Lower leg skin (tissue), 3 donors: ENCODE data around the gene NUDT22.

Source experiments
- POLR2A ChIP-seq, 2 donors: fragments of 450-650 bp; IDR thresholded peaks; one replicate each; pipeline ENCODE4 v1.6.1; 2016 to 2017; ENCODE audit warnings: antibody characterized with exemption in 2 of 2, mild to moderate bottlenecking in 1 of 2, moderate library complexity in 1 of 2
- TF ChIP-seq, protein P1 (sequence below), 3 donors: fragments of 450-650 bp; IDR thresholded peaks; one replicate each; pipeline ENCODE4 v1.5.1; 2016; ENCODE audit warnings: antibody characterized with exemption in 3 of 3, mild to moderate bottlenecking in 3 of 3, moderate library complexity in 2 of 3

DNA sequence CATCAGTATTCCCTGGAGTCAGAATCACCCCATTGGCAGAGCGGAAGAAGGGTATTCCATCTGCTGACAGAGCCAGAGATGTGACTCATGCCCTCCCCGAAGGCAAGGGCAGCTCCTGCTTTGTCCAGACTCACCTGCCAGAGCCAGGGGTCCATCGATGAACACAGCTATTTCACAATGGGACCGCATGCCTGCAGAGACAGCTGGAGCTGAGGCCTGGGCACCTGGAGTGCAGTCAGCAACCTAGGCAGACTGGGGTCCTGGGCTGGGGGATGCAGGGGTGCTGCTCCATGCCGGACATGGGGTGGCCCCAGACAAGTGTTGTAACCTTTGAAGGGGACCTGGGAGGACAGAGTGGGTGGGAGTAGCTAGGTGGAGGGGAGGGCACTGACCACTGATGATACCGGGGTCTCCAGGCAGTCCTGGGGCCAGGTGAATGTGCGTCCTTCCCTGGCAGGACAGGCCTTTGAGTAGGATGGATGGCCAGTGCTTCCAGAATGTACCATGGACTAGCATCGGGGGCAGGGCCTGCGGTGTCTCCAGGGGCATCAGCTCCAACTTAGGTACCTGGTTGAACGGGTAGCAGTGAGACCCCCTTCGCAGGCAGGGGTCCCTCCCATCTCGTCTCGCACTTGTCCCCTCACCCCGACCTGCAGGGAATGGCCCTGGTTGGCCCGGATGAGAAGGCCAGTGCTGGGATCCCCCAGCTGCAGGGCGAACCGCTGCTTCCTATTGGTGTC is 1.8 kb upstream of the NUDT22 start:
- TF ChIP-seq POLR2A (IDR thresholded peaks at IDR 0.05) = no peak
- TF ChIP-seq, protein P1, sequence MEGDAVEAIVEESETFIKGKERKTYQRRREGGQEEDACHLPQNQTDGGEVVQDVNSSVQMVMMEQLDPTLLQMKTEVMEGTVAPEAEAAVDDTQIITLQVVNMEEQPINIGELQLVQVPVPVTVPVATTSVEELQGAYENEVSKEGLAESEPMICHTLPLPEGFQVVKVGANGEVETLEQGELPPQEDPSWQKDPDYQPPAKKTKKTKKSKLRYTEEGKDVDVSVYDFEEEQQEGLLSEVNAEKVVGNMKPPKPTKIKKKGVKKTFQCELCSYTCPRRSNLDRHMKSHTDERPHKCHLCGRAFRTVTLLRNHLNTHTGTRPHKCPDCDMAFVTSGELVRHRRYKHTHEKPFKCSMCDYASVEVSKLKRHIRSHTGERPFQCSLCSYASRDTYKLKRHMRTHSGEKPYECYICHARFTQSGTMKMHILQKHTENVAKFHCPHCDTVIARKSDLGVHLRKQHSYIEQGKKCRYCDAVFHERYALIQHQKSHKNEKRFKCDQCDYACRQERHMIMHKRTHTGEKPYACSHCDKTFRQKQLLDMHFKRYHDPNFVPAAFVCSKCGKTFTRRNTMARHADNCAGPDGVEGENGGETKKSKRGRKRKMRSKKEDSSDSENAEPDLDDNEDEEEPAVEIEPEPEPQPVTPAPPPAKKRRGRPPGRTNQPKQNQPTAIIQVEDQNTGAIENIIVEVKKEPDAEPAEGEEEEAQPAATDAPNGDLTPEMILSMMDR (IDR thresholded peaks at IDR 0.05) = no peak
